ENCODE results near the gene DOK3.

Gene DOK3, protein sequence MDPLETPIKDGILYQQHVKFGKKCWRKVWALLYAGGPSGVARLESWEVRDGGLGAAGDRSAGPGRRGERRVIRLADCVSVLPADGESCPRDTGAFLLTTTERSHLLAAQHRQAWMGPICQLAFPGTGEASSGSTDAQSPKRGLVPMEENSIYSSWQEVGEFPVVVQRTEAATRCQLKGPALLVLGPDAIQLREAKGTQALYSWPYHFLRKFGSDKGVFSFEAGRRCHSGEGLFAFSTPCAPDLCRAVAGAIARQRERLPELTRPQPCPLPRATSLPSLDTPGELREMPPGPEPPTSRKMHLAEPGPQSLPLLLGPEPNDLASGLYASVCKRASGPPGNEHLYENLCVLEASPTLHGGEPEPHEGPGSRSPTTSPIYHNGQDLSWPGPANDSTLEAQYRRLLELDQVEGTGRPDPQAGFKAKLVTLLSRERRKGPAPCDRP

DNA sequence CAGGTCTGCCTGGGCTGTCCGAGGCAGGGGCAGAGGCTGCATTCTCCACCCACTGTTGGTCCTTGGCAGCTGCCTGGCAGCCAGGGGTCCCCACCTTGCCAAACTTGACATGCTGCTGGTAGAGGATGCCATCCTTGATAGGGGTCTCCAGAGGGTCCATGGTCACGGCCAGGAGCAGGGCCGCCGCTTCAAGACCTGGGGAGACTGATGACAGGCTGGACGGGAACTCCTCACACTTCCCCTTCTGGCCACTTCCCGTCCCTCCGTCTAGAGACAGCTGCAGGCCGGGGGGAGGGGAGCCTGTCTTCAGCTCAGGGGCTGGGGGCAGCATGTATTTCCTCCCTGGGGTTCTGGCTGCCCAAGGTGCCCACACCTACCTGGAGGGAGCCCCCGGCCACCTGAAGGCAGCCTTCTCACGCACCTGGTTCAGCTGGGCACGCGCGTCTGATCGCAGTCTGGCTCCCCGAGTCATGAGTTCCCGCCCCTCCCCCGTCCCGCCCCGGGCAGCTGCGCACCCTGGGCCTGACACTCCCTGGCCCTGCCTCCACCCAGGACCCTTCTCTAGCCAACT lies at the start of gene DOK3:
Gene DOK3, minus strand, starts transcription at position 446 of the 571 bp plus-strand sequence. Its CDS starts 286 bp downstream, at position 160.
- DNase-seq, result no peak

GRCh38 chr5:177557796-177558195 lies 48.2 kb upstream of the DOK3 start:
- DNase-seq, result no peak

GRCh38 chr5:177557041-177557647 lies 47.5 kb upstream of the DOK3 start:
- no peak for DNase-seq

GRCh38 chr5:177555665-177556064 lies 46.0 kb upstream of the DOK3 start:
- no peak for DNase-seq

DNA sequence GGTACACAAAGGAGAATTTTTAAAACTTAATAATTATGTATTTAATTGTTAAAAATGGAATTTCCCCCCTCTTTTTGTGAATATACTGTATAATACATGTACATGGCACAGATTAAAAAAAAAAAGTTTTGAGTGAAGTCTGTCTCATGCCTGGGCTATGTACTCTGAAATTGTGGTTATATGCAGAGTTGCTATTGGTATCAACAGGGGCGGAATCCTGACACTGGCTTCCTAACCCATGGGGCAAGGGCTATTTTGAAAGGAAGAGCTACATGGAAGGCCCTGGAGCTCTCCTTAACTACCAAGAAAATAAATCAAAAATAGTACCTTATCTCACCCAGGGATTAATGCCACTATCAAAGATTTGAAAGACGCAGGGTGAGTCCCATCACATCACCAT lies 45.6 kb upstream of the DOK3 start:
- no peak for DNase-seq

DNA sequence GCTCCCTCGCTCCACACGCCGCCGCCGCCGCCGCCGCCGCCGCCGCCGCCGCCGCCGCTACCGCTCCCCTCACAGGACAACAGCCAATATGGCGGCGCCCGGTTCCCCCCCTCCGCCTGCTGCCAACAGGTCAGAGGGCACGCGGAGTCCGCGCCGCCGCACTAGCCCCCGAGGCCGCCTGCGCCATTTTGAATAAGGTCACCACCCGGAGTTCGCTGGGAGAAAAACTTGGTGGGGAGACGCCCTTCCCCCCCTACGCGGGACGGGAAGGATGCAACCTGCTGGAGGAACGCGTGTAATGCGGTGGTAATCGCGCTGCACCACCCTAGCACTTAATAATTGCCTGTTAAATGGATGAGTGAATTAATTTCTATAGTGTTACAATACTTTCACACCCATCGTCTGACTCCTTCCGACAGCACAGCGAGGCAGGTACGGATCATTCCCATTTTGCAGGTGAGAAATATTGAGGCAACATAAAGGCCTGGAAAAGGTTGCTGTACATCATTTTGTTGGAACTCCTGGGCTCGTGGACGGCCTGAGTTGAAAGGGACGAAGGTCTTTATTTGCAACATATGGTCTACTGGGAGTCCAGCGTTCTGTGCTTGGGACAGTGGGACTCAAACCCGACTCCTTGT lies 45.0 kb upstream of the DOK3 start, which contains the start of gene FAM193B:
Gene FAM193B, minus strand, starts transcription at position 90 of the 638 bp plus-strand sequence. CDS start 105 bp downstream, outside the sequence.
- peak; percentile 92 to 94 for DNase-seq

DNA sequence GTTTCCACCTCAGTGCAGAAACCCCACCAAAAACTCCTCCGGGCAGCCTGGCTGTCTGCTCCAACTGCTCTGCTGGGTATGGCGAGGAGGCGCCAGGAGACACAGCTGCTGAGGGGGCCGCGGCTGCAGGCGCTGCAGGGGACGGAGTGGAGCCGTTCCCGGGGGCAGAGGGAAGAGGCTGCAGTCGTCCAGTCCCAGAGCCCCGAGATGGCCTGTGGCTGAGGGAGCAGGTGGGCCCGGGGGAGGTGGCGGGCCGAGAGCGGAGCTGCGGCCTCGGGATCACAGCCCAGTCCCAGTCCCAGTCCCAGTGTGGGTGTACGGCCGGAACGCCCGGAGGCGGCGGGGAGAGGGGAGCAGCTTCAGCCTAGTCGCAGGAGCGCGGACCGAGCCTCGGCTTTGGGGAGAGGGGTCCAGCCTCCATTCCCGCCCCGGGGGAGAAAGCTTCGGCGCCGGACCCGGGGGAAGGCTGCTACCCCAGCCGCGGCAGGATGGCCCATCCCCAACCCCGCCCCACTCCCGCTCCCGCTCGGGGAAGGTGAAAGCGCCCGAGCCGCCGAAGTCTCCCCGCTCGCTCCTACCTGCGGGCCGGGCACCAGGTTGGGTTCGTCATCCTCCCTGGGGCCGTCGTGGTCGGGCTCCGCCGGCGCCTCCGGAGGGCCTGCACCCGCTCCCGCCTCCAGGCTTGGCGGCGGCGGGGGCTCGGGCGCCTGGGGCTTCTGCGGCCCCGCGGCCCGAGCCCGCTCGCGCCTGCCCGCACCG lies 44.2 kb upstream of the DOK3 start:
- DNase-seq, result peak; percentile 33 to 35

DNA sequence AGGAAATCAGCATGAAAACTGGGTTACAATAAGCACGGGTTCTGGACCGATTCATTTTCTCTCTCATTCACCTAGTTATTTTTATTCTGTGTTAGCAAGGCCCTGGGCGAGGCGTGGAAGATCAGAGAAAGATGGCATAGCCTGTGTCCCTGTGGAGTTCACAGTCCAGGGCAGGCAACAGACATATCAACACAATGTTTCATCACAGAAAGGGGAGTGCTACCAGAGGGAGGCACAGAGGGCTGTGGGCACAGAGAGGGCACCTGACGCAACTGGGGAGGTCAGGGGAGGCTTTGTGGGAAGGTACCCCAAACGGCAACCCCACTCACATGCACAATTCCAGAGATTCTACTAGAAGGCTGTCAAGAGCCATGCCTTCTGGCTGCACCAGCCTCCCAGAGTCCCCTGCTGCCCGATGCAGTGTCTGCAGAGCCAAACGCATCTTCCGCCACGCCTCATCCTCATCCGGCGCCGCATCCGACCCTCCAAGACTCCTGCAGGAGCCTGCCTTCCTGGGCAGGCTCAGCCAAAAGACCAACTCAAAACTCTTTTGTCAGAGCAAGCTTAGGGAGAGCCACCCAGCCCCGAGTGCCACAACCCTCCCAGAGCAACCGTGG lies 43.3 kb upstream of the DOK3 start:
- DNase-seq, result no peak

- DNase-seq, result no peak
These were observed 40.5 kb upstream of the DOK3 start for GRCh38 chr5:177550122-177550521.

- DNase-seq, result no peak
These were observed 38.9 kb upstream of the DOK3 start for GRCh38 chr5:177548495-177548894.

- DNase-seq, result no peak
These were observed 38.1 kb upstream of the DOK3 start for GRCh38 chr5:177547736-177548135.

GRCh38 chr5:177546258-177546741 lies 36.7 kb upstream of the DOK3 start:
- DNase-seq, result no peak

- DNase-seq, result no peak
These were observed 36.0 kb upstream of the DOK3 start for GRCh38 chr5:177545487-177546257.

GRCh38 chr5:177542816-177543465 lies 33.3 kb upstream of the DOK3 start:
- no peak for DNase-seq

GRCh38 chr5:177540438-177540837 lies 30.8 kb upstream of the DOK3 start:
- no peak for DNase-seq

DNA sequence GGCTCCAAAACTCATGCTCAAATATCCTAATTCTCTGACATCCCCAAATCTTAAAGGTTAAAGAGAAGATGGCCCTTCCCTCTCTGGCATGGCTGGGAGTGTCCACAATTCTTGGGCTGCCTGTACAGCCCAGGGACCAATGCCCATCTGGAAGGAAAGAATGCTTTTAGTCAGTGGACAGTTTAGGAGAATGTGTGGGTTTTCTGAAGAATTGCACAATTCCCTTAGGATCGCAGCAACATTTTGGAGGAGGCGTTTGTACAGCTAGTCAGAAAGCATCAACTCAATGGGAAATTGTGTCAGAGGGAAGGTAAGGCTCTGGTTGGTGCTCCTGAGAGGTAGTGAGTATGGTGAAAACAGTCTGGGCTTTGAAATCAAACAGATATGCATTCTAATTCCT lies 29.8 kb upstream of the DOK3 start:
- DNase-seq, result no peak

- no peak for DNase-seq
These were observed 29.2 kb upstream of the DOK3 start for GRCh38 chr5:177538876-177539275.

GRCh38 chr5:177537389-177538361 lies 28.0 kb upstream of the DOK3 start:
- DNase-seq, result no peak

DNA sequence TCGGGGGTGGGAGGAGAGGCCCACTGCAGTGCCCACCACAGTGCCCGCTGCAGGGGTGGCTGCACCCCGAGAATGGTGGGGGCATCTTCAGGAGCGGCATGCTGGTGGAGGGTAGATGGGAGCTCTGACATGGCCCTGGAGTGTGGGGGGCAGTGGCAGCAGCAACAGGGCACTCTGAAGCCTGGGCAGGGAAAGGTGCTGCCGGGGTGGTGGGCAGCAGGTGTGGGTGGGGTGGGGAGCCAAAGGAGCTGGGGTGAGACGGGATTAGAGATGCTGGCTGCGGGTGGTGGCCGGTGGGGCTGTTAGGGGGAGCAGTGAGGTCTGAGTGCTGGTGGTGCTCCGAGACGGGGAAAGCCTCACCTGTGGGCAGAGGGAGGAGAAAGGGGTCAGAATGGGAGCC lies 26.8 kb upstream of the DOK3 start:
- DNase-seq, result no peak

Data from activated CD4-positive, alpha-beta T cell treated with anti-CD3 and anti-CD28 coated beads for 4 hours (primary cell).